ENCODE data around the gene MAN1A1.

MAN1A1 gene

DNA sequence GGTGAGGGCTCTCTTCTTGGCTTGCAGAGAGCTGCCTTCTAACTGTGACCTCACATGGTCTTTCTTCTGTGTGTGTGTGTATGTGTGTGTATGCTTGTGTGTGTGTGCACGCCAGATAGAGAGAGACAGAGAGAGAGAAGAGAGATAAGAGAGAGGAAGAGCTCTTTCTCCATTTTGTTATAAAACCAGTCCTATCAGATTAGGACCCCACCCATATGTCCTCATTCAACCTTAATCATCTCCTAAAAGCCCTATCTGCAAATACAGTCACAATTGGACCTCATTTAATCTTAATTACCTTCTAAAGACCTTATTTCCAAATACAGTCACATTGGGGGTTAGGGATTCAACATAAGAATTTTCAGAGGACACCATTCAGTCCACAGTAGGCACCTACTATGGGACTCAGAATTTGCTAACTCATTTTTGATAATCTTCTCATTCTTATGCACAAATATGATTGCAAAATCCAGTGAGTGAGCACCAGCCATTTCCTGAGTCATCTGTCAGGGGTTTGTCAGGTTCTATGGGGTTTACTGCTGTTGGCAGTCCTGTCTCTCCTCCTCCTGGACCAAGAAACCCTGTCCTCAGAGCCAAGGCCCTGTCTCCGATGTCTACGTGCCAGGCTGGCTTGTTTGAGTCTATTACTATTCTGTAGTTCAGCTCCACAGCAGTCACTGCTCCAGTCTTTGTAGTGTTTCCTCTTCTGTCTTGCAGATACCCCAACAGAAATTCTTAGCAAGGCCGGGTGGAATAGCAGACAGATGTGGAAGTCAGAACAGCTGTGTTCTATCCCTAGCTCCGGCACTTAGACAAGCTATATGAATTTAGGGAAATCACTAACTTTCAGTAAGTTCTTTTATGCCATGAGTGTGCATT is 212.1 kb downstream of the MAN1A1 start:
- peak in 1 of 2 donors; percentile 32 for DNase-seq

DNA sequence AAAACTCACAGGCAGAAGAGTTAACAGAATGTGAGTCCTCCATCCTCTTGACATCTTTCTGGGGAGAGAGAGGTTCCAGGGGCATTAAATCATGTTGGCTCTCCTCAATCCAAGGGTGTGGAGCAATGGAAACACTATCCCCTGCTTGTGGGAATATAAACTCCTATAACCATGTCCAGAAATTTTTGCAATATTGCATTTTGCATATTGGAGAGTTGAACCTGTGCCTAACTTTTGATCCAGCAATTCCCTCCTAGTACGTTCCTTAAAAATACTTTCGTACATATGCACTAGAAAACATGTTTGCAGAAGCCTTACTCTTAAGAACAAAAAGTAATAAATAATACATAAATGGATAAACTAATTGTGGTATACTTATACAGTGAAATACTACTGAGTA is 214.8 kb downstream of the MAN1A1 start:
- DNase-seq, result no peak

DNA sequence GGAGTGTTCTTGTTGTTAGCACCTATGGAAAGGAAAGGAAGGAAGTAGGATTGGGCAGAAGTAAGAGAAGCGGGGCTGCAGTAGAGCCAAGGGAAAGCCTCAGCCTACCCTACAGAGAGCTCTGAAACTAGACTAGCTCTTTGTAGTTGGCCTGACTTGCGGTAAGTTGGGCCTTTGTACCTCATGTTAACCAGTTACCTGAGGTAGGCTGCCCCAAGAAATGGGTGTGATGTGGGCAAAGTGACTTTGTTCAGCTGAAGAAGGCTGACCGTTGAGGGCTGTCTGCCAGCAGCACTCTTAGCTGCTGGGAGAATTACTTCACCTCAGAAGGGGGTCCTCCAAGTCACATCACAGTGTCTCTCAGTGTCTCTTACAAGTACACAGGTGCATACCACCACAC is 216.2 kb downstream of the MAN1A1 start:
- DNase-seq, result no peak

DNA sequence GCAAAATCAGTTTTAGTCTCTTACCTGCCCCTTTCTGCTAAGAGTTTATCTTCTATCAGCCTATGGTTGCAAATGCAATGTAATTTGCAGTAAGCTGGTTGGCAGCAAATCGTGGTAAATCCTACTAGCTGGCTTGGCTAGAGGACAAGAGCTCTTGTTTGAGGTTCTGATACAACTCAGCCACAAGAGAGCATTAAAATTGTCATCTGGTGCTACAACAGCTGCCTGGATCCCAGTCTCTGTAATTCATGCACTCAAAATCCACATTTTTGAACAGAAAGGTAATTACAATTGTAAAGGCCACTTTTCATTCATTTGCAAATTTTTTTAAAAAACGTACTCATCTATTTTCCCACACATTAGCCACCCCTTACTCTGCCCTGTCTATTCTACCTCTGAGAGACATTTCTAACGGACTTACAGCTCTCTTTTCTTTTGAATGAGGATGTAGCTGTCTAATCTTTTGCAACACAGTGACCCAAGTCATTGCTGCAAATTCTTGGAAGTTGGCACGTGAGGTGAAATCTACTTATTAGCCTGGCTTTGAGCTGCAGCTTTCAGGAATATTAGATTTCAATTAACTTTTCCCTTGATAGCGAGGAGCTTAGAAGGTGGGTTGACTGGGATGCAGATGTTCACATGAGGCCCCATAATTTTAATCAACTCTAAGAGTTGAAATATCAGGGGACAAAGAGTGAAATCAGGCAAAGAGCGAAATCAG is 217.1 kb downstream of the MAN1A1 start:
- no peak for DNase-seq

DNA sequence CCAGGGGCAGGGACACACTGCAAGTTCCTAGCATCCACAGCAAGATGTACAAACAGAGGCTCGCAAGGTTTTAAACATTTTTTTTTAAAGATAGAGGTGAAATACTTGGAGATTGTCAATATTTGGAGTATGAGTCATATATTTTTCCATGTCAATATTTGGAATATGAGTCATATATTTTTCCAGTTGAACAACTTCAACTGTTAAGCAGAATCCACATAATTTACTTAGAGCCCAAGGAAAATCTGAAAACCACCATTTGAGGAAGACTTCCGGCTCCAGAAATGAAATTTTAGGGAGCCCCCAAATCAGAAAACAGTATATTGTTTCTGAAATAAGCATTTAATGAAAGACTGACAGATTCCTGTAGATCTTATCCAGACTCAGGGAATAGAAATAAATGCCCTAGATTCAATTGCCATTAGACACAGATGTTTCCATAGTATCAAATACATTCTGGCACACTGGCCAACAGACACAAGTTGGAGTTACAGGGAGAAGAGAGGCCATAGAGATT is 219.5 kb downstream of the MAN1A1 start:
- no peak for DNase-seq

DNA sequence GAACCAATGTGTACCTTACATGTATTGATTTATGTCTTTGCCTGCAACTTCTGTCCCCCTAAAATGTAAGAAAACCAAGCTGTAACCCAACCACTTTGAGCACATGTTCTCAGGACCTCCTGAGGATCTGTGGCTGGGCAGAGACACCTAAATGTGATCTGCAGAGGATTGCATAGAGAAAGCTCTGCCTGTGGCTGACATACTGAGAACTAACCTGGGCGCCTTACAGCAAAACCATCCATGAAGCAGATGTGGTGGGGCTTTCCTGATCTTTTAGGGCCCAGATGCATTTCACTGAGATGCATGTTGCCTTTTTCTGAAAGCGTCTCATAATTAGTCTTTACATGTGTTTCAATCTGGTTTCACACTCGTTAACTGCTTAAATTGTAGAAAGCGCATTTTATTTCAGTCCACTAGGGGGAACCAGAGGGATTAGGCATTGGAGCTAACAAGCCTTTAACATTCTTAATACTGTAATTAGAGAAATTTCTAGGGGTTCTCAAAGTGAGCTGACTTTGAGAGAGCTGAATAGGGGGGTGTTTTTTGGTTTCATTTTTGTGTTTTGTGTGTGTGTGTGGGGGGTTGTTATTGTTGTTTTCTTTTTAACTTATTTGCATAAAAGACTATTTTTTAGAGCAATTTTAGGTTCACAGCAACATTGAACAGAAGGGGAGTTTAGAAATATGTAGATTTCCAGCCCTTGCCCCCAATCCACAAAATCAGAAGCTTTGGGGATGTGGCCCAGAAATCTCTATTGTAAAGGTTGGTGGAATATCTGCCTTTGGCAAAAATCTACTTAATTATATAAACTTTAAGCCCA is 220.2 kb downstream of the MAN1A1 start:
- DNase-seq, result peak in 1 of 2 donors; percentile 71

DNA sequence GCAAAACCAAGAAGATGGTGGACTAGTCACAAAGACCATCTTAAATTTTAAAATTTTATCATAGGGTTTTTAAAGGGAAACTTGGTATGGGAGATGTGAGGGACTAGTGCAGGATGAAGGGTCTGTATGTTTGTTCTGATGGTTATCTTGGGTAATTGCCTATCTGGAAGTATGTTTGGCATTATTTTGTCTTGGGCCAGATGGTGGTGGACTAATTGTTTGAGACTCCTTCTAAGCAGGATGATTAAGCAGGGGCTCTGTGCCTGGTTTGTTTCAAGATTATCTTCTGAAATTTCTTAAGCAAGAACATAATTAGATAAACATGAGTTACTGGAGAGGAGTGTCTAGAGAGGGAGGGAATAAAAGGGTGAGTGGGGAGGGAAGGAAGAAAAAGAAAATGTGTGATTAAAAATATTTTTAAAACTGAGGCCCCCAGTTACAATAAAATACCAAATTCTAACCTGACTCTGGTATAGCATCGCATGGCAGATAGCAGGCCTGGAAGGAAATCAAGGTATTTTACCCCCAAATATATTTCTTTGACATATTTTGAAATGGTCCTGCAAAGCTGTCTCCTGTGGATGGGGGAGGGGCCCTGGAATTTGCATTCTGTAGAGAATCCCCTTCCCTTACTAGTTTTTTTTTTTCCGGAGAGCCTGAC is 221.2 kb downstream of the MAN1A1 start:
- DNase-seq, result no peak

DNA sequence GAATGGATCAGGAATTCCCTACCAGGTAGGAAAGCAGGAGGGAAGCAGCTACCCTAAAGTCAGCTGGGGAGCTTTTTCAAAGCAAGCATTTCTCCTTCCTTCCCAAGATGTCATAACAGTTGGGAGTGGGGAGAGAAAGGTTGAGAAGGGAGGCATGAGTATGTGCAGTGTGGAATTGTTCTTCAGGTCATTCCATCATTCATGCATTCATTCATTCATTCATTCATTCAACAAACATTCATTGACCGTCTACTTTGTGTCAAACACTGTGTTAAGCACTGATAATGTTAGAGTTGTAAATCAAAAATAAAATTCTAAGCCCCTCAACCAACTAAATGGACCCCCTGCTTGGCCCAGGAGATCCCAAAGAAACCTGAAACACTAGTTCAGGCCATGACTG is 221.9 kb downstream of the MAN1A1 start:
- DNase-seq, result no peak

Measured in bone marrow (tissue), 2 donors.